GM11168 (cell line): ENCODE measurements around the gene ARHGAP23.

ENCODE experiments used
- in situ Hi-C: fragments of 300-500 bp; cut with MboI; formaldehyde crosslinking; loops from one replicate; pipeline ENCODE4 v1.12.0; 2022; ENCODE audit warnings: low sequenced_read_pairs; ENCODE audit not compliant: unreplicated experiment

Gene ARHGAP23

GRCh38 chr17:38440614-38441397 is 12.5 kb downstream of the ARHGAP23 start:
- in situ Hi-C loops: no loop called here

GRCh38 chr17:38441429-38442061 is 13.3 kb downstream of the ARHGAP23 start:
- in situ Hi-C loops: no loop called here

- in situ Hi-C loops: no loop called here
These were observed 14.3 kb downstream of the ARHGAP23 start for GRCh38 chr17:38442548-38442947.

GRCh38 chr17:38443356-38444031 is 15.2 kb downstream of the ARHGAP23 start:
- in situ Hi-C loops: no loop called here

GRCh38 chr17:38444151-38444550 is 15.9 kb downstream of the ARHGAP23 start:
- in situ Hi-C loops: no loop called here

- in situ Hi-C loops: no loop called here
These were observed 19.3 kb downstream of the ARHGAP23 start for GRCh38 chr17:38447502-38448085.

- in situ Hi-C loops: no loop called here
These were observed 20.0 kb downstream of the ARHGAP23 start for GRCh38 chr17:38448208-38448771.

- in situ Hi-C loops: no loop called here
These were observed 21.1 kb downstream of the ARHGAP23 start for GRCh38 chr17:38449364-38449763.

- in situ Hi-C loops: no loop called here
These were observed 22.3 kb downstream of the ARHGAP23 start for GRCh38 chr17:38450557-38451029.

- in situ Hi-C loops: no loop called here
These were observed 23.0 kb downstream of the ARHGAP23 start for GRCh38 chr17:38451030-38451839.

GRCh38 chr17:38451840-38452529 is 23.7 kb downstream of the ARHGAP23 start:
- in situ Hi-C loops: no loop called here

GRCh38 chr17:38452719-38453118 is 24.5 kb downstream of the ARHGAP23 start:
- in situ Hi-C loops: no loop called here

- in situ Hi-C loops: no loop called here
These were observed 25.7 kb downstream of the ARHGAP23 start for GRCh38 chr17:38453951-38454421.

- in situ Hi-C loops: no loop called here
These were observed 26.3 kb downstream of the ARHGAP23 start for GRCh38 chr17:38454532-38454931.

- in situ Hi-C loops: no loop called here
These were observed 27.1 kb downstream of the ARHGAP23 start for GRCh38 chr17:38455288-38455915.

GRCh38 chr17:38456031-38456815 is 28.0 kb downstream of the ARHGAP23 start:
- in situ Hi-C loops: no loop called here

- in situ Hi-C loops: no loop called here
These were observed 29.5 kb downstream of the ARHGAP23 start for GRCh38 chr17:38457577-38458371.
